NB4 (cell line): ENCODE measurements around the gene SORBS1.
A peak's percentile ranks its signal among the peaks of the same experiment; 100 is the strongest.

Source experiments
- DNase-seq: peaks from one replicate; pipeline ENCODE4 v3.0.0; 2010; ENCODE audit warnings: low read depth
- H3K4me3 ChIP-seq: one replicate; pipeline ENCODE4 v1.5.1; 2011; ENCODE audit warnings: mild to moderate bottlenecking, low read depth, low read length, moderate library complexity
- MYC ChIP-seq: IDR thresholded peaks from 2 replicates; pipeline ENCODE4 v1.6.1; 2011; ENCODE audit warnings: low read depth, low read length
- POLR2A ChIP-seq: IDR thresholded peaks from 2 replicates; pipeline ENCODE4 v1.6.1; 2011; ENCODE audit warnings: mild to moderate bottlenecking; ENCODE audit not compliant: insufficient read length; ENCODE audit errors: extremely low read depth
- TF ChIP-seq, protein P1 (sequence below): IDR thresholded peaks from one replicate; pipeline ENCODE4 v1.5.1; 2012; ENCODE audit warnings: low read depth, low read length
- TF ChIP-seq, protein P2 (sequence below): IDR thresholded peaks from 2 replicates; pipeline ENCODE4 v1.6.1; 2011; ENCODE audit warnings: low read depth, low read length

Gene SORBS1

DNA sequence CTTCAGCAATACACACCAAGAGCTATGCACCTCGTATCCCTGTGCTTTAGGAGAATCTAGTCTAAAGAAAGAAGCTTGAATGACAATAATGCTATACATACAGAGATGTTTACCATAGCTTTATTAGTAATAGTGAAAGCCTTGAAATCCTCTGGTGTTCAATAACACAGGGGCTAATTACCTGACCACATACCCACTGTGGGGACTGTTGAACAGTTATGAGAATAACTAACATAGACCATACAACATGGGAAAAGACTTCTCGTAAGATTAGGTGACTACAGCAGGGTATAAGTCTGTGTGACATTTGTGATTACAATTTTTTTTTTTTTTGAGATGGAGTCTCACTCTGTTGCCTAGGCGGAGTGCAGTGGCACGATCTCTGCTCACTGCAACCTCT, 111.0 kb downstream of the SORBS1 start:
- no peak overlapping the region for H3K4me3 ChIP-seq
- TF ChIP-seq, protein P1, sequence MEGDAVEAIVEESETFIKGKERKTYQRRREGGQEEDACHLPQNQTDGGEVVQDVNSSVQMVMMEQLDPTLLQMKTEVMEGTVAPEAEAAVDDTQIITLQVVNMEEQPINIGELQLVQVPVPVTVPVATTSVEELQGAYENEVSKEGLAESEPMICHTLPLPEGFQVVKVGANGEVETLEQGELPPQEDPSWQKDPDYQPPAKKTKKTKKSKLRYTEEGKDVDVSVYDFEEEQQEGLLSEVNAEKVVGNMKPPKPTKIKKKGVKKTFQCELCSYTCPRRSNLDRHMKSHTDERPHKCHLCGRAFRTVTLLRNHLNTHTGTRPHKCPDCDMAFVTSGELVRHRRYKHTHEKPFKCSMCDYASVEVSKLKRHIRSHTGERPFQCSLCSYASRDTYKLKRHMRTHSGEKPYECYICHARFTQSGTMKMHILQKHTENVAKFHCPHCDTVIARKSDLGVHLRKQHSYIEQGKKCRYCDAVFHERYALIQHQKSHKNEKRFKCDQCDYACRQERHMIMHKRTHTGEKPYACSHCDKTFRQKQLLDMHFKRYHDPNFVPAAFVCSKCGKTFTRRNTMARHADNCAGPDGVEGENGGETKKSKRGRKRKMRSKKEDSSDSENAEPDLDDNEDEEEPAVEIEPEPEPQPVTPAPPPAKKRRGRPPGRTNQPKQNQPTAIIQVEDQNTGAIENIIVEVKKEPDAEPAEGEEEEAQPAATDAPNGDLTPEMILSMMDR: no peak
- TF ChIP-seq, protein P2, sequence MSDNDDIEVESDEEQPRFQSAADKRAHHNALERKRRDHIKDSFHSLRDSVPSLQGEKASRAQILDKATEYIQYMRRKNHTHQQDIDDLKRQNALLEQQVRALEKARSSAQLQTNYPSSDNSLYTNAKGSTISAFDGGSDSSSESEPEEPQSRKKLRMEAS: no peak
- TF ChIP-seq POLR2A: no peak
- no peak for TF ChIP-seq MYC
- DNase-seq: no peak

DNA sequence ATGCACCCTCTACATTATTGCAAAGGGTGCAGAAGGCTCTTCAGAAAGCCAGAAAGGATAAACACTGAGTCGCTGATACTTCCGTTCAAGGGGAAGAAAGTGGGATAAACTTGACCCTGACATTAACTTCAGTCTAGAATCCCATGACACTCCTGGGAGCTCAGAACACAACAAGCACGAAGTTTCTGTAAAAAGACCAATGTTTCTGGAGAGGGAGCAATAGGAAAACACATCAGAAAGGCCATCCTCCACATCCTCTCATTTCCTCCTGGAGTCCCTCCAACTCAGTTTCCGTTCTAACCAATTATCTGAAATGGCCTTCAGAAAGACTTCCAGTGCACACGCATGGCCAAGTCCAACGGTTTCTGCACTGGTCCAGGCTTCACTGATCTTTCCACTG, 113.5 kb downstream of the SORBS1 start:
- no peak for TF ChIP-seq POLR2A
- TF ChIP-seq, protein P2: no peak
- TF ChIP-seq, protein P1: no peak
- no peak for TF ChIP-seq MYC
- no peak overlapping the region for H3K4me3 ChIP-seq
- DNase-seq: no peak

DNA sequence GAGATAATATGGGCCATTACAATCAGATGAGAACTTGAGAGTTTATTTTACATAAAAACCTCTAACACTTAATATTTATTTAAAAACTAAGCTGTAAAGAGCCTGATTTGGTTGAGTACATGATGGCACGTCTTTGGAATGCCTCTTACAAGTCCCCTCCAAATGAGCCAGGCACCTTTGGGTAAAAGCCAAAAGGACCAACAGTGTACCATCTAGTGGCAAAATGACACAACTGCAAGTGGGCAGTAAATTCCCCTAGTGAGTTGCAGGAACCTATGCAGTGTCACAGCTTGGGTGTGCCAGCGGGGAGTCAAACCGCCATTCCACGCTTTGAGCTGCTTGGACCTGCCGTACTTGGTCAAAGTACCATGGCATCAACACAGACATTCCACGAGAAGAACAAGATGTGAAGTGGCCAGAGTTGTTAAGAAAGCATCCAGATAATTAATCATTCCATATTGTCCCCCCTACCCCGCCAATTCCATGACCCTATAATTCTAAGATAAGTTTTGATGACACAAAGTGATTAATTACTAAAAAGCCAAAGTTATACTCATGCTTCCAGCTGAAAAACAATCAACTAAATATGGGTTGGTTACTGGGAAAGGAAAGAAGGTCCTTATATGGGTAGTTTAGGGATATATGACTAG, 115.2 kb downstream of the SORBS1 start:
- peak; percentile 68 for DNase-seq
- no peak overlapping the region for H3K4me3 ChIP-seq
- TF ChIP-seq, protein P1: peak; percentile 85
- TF ChIP-seq, protein P2: no peak

DNA sequence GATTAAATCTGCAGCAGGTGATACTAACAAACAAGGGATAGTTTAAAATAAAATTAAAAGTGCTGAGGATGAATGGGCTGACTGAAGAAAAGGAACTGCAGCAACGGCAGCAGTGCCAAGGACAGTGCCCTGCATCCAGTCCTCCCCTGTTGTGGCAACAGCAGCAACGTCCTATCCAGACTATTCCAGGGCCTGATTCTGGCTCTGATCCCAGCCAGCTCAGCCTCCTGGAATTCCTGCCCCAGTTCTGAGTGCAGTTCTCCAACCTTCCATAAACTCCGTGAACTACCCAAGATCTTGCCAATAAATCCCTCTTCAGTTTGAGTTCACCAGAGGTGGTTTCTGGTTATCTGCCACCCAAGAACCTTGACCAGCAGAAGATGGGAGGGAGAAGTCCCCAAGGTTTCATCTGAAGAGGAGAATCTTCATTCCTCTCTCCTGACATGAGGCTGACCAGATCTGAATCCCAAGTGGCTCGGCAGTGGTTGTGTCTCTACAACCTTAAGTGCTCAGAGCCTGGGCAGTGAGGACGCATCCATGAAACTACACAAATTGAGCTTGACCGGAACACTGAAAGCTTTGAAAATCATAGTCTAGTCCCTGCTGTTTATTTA, 115.8 kb downstream of the SORBS1 start:
- DNase-seq: no peak
- no peak overlapping the region for H3K4me3 ChIP-seq
- TF ChIP-seq, protein P1: no peak
- TF ChIP-seq, protein P2: no peak
- TF ChIP-seq MYC: no peak
- TF ChIP-seq POLR2A: no peak

DNA sequence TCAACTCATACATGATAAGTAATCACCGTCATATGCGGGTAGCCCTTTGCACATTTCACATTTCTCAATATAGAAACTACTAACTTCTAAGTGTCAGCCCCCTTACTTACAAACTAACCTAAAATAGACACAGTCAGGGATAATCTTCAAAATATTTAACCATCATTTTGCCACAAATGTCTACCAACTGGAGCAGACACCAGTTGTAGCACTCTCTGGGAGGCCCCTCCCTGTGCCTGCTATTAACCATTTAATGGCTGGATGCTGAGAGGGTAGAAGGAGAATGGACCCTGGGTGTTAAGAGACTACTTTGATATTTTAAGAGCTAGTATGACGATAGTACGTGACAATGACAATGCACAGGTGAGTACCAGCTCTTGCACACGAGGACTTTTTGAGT, 116.4 kb downstream of the SORBS1 start:
- no peak for DNase-seq
- TF ChIP-seq, protein P1: no peak
- TF ChIP-seq MYC (no peak), POLR2A (no peak)
- TF ChIP-seq, protein P2: no peak
- no peak overlapping the region for H3K4me3 ChIP-seq
